ENCODE results near the gene PDE4D.

Gene PDE4D

GRCh38 chr5:59893429-59894227 lies at the start of gene PDE4D:
Gene PDE4D, minus strand, starts transcription at chr5:59893726.
- no peak for DNase-seq

- DNase-seq, result no peak
Measured at GRCh38 chr5:59937633-59938032, 44.1 kb upstream of the PDE4D start.

- no peak for DNase-seq
Measured at GRCh38 chr5:59923465-59923864, 29.9 kb upstream of the PDE4D start.

DNA sequence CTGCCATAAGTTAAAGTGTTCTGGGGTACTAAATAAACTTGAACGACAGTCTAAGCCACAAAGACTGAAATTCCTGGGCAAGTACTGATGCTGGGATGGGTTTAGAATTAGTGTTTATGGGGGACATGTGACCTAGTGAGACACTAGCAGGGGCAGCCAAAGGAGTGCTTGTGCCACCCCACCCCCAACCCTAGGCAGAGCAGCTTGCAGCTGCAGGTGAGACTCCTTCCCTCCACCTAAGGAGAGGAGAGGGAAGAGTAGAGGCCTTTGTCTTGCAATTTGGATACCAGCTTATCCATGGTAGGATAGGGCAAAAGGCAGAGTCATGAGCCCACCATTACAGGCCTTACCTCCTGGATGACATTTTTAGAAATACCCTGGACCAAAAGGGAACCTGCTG lies 28.7 kb upstream of the PDE4D start:
- no peak for DNase-seq

- DNase-seq, result no peak
Measured at GRCh38 chr5:59921816-59922215, 28.3 kb upstream of the PDE4D start.

DNA sequence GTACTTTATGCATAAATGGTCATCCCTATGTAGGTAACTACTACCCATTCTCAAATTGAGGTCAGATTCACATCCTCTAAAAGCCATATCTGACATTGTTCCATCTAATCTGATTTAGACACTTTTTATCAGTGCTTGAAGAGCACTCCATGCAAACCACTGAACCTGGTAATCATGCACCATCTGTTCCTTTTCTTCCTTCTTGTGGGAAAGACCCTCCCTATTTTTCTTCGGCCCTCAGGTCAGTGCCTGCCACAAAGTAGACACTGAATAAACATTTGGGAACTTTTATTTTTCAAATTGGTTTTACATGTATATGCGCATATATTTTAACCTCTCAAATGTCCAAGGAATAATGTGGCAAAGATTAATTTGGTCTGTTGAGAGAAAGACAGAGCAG lies 26.0 kb upstream of the PDE4D start:
- no peak for DNase-seq

DNA sequence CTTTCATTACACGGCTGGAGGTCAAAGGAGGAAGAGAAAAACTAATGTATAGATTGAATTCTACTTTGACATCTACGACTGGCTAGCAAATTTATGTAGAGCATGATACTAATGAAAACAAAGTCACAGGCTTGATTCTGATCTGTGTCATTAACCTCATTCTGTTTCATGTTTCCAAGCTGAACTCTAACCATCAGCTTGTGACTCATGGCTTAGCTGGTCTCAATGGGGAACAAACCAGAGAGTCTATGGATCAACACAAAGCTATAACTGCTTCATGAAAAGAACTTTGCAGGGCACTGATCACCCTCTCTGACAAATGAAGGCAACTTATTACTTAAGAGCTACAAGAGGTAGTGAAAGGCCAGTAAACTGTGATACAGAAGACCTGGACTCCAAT lies 23.6 kb upstream of the PDE4D start:
- no peak for DNase-seq

DNA sequence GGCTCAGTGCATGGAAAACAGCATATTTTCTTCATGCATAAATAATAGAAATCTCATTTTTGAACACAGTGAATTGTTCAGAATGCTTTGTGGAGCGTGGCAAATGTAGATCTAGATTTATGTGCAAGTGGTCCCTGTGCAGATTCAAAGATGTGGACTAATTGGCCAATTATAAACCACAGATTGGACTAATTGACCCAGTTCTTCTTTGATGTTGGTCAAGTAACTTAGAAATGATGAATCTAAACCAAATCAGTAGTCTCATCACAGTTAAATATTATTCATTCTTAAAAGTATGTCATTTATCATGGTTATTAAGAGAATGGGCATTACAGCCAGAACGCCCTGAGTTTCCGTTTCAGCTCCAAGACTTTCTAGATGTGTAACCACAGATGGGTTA lies 11.7 kb upstream of the PDE4D start:
- no peak for DNase-seq

DNA sequence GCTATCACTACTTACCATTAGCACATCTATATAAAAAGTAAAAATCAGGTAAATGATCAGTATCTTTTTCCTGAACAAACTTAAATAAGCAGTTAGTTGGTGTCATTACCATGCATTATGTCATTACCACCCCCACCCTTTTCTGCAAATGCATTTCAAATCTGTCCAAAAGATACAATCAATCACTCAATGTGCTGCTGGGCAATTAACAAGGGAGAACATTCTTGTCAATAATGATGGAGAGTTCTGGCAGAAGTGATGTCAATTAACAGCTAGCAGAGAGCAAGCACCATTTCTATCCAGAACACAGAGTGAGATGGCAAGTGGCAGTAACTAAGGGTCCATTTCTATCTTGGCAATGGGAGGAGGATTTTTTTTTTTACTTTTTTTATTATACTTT lies 3.5 kb upstream of the PDE4D start:
- no peak for DNase-seq

DNA sequence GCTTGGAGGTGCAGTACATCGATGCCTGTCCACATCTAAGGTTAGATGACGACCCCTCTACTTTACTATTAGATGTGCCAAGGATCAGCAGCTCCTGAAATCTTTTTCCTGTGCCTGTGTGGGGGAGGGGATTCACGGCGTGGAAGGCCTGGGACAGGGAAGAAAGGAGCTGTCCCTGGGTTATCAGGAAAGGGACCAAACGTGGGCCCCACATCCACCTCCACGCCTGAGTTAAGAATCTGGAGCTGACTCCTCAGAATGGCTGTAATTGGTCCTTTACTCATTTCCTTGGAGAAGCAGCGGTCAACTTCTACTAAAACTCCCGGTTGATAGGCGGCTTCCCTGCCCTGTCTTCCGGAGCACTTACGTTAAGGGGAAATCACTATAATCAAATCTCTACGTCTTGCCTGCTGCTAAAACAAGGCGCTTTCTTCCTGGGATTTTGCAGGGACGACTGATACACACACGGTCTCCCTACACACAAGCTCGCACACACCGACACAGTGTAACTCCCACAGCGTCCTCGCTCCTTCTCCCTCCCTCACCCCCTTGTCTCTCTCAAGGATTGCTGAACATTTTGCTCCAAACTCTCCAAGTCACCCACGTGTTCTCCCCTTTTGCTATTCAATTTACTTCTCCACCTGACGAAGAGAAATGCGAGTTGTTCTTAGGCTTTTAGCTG lies 1.4 kb downstream of the PDE4D start:
- DNase-seq, result no peak

DNA sequence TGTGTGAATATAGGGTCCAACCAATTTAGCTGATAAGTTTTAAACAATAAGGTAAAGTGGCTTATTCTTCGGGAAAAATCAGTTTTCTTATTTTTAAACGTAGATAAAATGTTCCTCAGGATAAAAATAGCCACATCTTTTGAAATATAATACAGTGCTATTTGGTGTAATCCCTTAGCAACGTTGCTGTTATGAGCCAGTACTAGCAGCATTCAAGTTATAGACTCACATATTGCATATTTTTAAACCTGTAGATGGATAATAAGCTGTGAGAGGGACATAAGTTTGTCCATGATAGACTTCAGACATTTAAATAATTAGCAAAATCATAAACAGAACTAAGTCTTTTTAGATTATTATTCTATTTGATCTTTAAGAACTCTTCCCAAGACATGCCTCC lies 6.3 kb downstream of the PDE4D start:
- no peak for DNase-seq

DNA sequence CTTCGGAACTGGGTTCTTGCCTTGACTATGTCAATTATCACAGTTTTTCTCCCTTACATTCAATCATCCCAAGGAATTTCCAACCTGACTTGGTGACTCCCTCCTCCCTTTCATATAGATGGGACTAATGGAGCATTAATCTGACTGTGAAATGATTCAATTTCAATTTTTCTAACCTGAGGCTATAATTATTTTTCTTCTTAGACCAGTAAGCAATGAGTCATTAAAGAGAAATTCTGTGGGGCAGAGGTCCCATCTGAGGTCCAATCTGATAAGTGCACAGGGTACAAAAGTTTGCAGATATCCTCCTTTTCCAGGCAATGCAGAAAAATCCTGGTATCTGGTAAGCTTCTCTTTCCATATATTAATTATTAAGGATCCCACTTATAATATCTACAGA lies 18.9 kb downstream of the PDE4D start:
- DNase-seq, result no peak

DNA sequence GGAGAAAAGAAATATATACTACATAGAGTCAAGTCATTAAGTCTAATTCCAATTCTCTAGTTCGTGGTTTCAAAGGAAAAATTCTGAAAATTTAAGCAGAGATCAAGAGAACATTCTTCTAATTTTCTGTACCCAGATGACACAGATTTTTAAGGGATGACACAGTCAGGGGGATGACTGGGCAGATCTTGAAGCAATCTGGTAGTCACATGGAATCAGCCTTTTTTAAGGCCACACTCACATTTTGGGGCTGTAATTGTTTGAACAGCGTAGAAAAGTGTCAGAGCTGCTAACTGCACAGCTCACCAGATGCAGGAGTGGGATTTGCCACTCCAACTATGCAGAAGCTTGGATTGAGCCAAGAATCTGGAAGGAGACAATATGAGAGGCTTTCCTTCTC lies 20.4 kb downstream of the PDE4D start:
- DNase-seq, result no peak

- DNase-seq, result no peak
Measured at GRCh38 chr5:59866661-59867060, 26.9 kb downstream of the PDE4D start.

DNA sequence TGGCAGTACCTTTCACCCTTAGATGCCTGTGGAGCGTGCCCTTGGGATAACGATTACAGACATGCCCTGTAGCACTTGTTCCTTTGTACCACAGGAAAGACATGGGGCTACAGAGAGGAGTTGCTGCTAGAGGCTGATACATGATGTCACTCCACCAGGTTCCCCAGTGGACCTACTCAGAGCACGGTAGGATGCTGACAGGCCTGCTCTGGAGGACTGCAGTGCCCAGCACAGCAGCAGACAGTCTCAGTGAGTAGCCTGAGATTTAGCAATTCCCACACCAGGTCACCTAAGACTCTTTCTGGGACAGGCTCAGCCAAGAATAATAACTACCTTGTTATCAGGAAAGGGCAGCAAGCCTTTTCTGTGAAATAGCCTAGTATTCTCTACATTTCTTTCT lies 28.8 kb downstream of the PDE4D start:
- no peak for DNase-seq

GRCh38 chr5:59863777-59864176 lies 29.7 kb downstream of the PDE4D start:
- no peak for DNase-seq

DNA sequence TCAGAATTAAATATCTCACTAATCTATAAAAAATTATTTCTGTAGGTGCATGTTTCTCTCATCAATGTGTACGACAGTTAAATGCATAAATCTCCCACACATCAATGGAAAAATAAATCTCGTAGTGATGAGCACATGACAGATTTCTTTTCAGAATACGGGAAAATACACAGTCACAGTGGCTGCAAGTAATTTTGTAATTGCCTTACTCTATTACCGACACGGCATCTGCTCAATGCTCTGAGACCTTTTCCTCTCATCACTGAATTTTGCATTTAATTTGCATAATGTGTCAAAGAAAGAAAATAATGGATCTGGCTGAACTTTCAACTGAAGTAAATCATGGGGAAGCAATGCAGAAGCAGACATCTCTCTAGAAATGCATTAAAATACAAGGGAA lies 37.2 kb downstream of the PDE4D start:
- no peak for DNase-seq

DNA sequence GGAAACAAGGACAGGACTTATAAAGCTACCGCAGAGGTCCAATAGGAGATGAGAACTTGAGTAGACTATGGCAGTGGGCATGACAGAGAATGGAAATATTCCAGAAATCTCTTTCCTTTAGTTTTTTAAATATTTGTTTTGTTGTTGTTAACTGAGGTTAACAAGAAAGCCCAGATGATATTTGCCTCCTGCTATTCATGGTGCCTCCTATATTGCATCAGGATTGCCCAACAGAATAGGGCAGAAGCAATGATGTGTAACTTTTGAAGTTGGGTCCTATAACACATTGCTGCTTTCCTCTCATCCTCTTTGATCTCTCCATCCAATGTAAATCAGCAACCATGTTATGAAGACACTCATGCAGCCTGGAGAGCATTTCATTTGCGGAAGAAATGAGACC lies 42.8 kb downstream of the PDE4D start:
- no peak for DNase-seq

DNA sequence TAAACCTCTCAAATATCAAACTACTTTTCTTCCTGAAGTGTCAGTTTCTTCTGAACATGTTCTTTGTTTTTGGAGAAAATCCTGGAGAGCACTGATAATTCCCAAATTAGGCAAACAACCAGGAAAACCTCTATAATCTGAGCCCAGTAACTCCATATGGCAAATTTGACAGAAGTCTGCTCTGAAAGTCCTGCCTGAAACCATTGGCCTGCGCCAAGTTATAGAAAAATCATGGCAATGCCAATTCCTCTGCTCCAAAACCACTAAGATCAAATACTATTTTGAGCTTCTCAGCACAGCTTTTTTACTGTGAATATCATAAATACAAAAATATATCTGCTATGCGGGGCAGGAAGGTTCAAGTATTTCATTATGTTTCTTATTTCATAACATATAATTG lies 45.9 kb downstream of the PDE4D start:
- no peak for DNase-seq

DNA sequence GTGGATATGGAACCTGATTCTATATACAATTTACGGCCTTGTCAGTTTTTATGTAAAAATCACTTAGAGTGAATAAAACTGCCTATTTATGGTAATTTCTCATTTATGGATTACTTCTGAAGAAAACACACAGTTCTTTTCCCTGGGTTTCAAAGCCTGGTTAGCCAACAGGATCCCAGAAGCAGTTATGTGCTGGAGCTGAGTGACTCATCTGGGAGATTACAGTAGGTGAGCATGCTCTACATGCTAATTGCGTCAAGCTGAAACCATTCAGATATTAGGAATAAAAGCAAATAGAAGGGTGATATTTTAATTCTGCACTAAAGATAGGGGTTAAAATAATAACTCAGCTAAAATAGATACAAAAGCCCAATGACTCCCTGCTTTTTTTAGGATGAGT lies 47.8 kb downstream of the PDE4D start:
- no peak for DNase-seq

DNA sequence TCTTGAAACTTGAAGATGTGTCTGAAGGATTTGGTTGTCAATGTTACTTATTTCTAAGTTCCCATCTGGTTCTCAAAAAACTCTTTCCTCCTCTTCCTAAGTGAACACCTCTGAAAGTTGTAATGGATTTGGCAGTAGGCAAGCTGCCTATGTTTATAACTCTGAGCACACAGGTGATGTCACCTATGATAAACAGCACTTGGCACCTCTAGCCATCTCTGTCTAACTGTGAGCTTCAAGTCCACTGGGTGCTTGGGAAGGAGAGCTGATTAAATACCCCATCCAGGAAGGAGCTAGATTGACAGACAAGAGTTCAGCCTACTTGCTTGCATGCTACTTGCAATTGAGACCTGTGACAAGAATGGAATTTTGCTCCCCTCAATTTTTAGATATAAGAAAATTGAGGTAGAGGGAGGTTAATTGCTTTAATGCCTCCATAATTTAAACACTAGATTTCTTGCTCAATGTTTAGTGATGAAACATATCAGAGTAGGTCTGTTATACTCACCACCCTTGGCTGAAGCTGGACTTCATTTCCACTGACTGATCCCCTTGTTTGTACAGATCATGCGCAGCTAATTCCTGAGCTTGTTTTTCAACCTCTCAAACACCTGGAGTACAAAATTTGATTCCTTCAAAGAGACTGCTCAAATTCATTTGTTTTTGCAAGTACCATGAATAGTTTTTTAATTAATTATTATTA lies 49.9 kb downstream of the PDE4D start:
- DNase-seq, result no peak

DNA sequence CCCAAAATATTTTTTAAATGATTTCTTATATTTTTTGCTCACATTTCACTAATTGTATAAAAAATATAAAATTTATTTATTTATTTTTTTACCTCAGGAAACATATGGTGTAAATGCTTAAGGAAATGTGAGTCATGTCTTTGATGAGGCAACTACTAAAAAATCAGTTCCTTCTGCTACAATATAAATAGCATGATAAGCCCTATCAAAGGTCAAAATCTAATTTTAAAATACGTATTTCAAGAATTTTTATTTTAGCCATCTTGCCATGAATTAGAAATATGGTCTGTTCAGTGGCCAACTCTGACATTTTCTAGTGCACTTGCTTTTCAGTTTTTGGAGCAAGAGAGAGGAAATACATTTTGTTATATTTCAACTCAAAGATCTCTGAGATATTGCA lies 50.5 kb downstream of the PDE4D start:
- no peak for DNase-seq

GRCh38 chr5:59840200-59840601 lies 53.3 kb downstream of the PDE4D start:
- no peak for DNase-seq

GRCh38 chr5:59838989-59839388 lies 54.5 kb downstream of the PDE4D start:
- DNase-seq, result no peak
